A549 (cell line): ENCODE data around the gene TMEM40. TPM values are rescaled to one million over a fixed set of nuclear protein-coding genes. Genes with fewer than 3 reads are reported as not detected.

Experiments used
- ATAC-seq, 2 experiments: fragments of 200-7000 bp in 1 of 2; fragments of >200 bp in 1 of 2; cut with Nextera tagmentation in 1 of 2; cut with Tn5 transposase in 1 of 2; 3 replicates each; pipeline versions ENCODE4 v1.8.0 to v1.9.1; 2018 to 2020; ENCODE audit warnings: mild to moderate bottlenecking in 1 of 2, moderate library complexity in 1 of 2
- CTCF ChIA-PET: fragments of 300-600 bp; sonication (Branson Sonifier 250); formaldehyde crosslinking; extraction: SDS; loops from one replicate; lab custom pipeline; 2021; ENCODE audit warnings: antibody characterized with exemption, inconsistent platforms; lab: Yijun Ruan, JAX
- POLR2A ChIA-PET: fragments of 350-600 bp; formaldehyde crosslinking; extraction: SDS; loops from one replicate; lab custom pipeline; 2021; ENCODE audit warnings: antibody characterized with exemption, inconsistent platforms; lab: Yijun Ruan, JAX
- DNase-seq, 2 experiments: peaks; one replicate each; pipeline versions ENCODE4 v3.0.0 to v3.0.0-alpha.2; 2011 to 2016; ENCODE audit warnings: low read depth in 1 of 2, low spot score in 1 of 2
- FAIRE-seq: peaks from 2 replicates; lab custom pipeline; 2011; peaks lifted over from hg19 to GRCh38; lab: Jason Lieb, UNC
- H3K27ac ChIP-seq, 2 experiments: fragments of >200 bp; sonication (Bioruptor Twin); formaldehyde crosslinking; 3 replicates each; pipeline ENCODE4 v1.5.1; 2016 to 2017
- H3K4me1 ChIP-seq: fragments of >200 bp; sonication (Bioruptor Twin); formaldehyde crosslinking; 3 replicates; pipeline ENCODE4 v1.6.1; 2016
- H3K4me2 ChIP-seq: fragments of >200 bp; sonication (Bioruptor Twin); formaldehyde crosslinking; 3 replicates; pipeline ENCODE4 v1.6.1; 2016
- H3K4me3 ChIP-seq: fragments of >200 bp; sonication (Bioruptor Twin); formaldehyde crosslinking; 3 replicates; pipeline ENCODE4 v1.5.1; 2016
- H3K9me3 ChIP-seq: fragments of >200 bp; sonication (Bioruptor Twin); formaldehyde crosslinking; 3 replicates; pipeline ENCODE4 v1.6.1; 2016
- CBX2 ChIP-seq: fragments of 200-600 bp; sonication (generic); IDR thresholded peaks from 2 replicates; pipeline ENCODE4 v1.6.1; 2016; ENCODE audit warnings: low read depth, mild to moderate bottlenecking, borderline replicate concordance
- CEBPB ChIP-seq, 2 experiments: fragments of >200 bp in 1 of 2; sonication (Bioruptor Twin) in 1 of 2; formaldehyde crosslinking in 1 of 2; IDR thresholded peaks; 2 replicates each; pipeline ENCODE4 v1.6.1; 2012 to 2016
- EP300 ChIP-seq, 2 experiments: fragments of >200 bp; sonication (Bioruptor Twin); formaldehyde crosslinking; IDR thresholded peaks; 2 replicates in 1 of 2; 3 replicates in 1 of 2; pipeline ENCODE4 v1.6.1; 2016 to 2017
- FOSB ChIP-seq: fragments of 250-450 bp; sonication (Bioruptor Pico); IDR thresholded peaks from 2 replicates; pipeline ENCODE4 v1.5.0; 2020; ENCODE audit warnings: mild to moderate bottlenecking, moderate library complexity
- HDAC2 ChIP-seq: fragments of 200-600 bp; sonication (generic); IDR thresholded peaks from 2 replicates; pipeline ENCODE4 v1.6.1; 2016
- HES2 ChIP-seq: fragments of >200 bp; sonication (Bioruptor Twin); formaldehyde crosslinking; IDR thresholded peaks from 2 replicates; pipeline ENCODE4 v1.6.1; 2016
- HEYL ChIP-seq: fragments of 250-450 bp; sonication (Bioruptor Pico); IDR thresholded peaks from 2 replicates; pipeline ENCODE4 v1.8.0; 2021; ENCODE audit warnings: mild to moderate bottlenecking, moderate library complexity
- HOXA7 ChIP-seq: fragments of 250-450 bp; sonication (Bioruptor Pico); IDR thresholded peaks from 2 replicates; pipeline ENCODE4 v1.5.0; 2020; ENCODE audit warnings: mild to moderate bottlenecking, moderate library complexity
- HOXB13 ChIP-seq: fragments of 250-450 bp; sonication (Bioruptor Pico); IDR thresholded peaks from 2 replicates; pipeline ENCODE4 v1.5.0; 2020; ENCODE audit warnings: low read depth, mild to moderate bottlenecking, moderate library complexity
- JUN ChIP-seq, 2 experiments: fragments of >200 bp; sonication (Bioruptor Twin); formaldehyde crosslinking; IDR thresholded peaks; 2 replicates in 1 of 2; 3 replicates in 1 of 2; pipeline ENCODE4 v1.6.1; 2016 to 2017
- JUNB ChIP-seq: fragments of >200 bp; sonication (Bioruptor Twin); formaldehyde crosslinking; IDR thresholded peaks from 2 replicates; pipeline ENCODE4 v1.6.1; 2016
- KDM1A ChIP-seq: fragments of 200-600 bp; sonication (generic); IDR thresholded peaks from 2 replicates; pipeline ENCODE4 v1.6.1; 2016; ENCODE audit warnings: low read depth, mild to moderate bottlenecking
- MAFK ChIP-seq: fragments of 450-650 bp; IDR thresholded peaks from 2 replicates; pipeline ENCODE4 v1.6.1; 2014; ENCODE audit not compliant: partially characterized antibody
- MAX ChIP-seq: IDR thresholded peaks from 2 replicates; pipeline ENCODE4 v1.6.1; 2012
- NPAS2 ChIP-seq: fragments of 250-450 bp; sonication (Bioruptor Pico); IDR thresholded peaks from 2 replicates; pipeline ENCODE4 v1.8.0; 2022; ENCODE audit warnings: mild to moderate bottlenecking, moderate library complexity, borderline replicate concordance
- NR3C1 ChIP-seq: fragments of >200 bp; sonication (Bioruptor Twin); formaldehyde crosslinking; IDR thresholded peaks from 3 replicates; pipeline ENCODE4 v1.6.1; 2017
- POLR2A ChIP-seq: IDR thresholded peaks from 2 replicates; pipeline ENCODE4 v1.6.1; 2012; ENCODE audit warnings: mild to moderate bottlenecking, low read length
- POLR2AphosphoS2 ChIP-seq: conservative IDR thresholded peaks from 2 replicates; pipeline ENCODE4 v1.6.1; 2012; ENCODE audit warnings: low read length, improper control_type of control experiment, inconsistent platforms
- RAD21 ChIP-seq, 2 experiments: fragments of >200 bp in 1 of 2; sonication (Bioruptor Twin) in 1 of 2; formaldehyde crosslinking in 1 of 2; IDR thresholded peaks in 1 of 2; conservative IDR thresholded peaks in 1 of 2; 2 replicates in 1 of 2; 3 replicates in 1 of 2; pipeline ENCODE4 v1.6.1; 2012 to 2018; ENCODE audit warnings: inconsistent platforms in 1 of 2
- RARB ChIP-seq: fragments of 250-450 bp; sonication (Bioruptor Pico); IDR thresholded peaks from 2 replicates; pipeline ENCODE4 v1.8.0; 2021; ENCODE audit warnings: mild to moderate bottlenecking, moderate library complexity
- RFX5 ChIP-seq: fragments of 450-650 bp; IDR thresholded peaks from 2 replicates; pipeline ENCODE4 v1.7.1; 2014; ENCODE audit warnings: antibody characterized with exemption, mild to moderate bottlenecking, moderate library complexity
- RNF2 ChIP-seq: fragments of 200-600 bp; sonication (generic); IDR thresholded peaks from 2 replicates; pipeline ENCODE4 v1.6.1; 2016; ENCODE audit warnings: low read depth, mild to moderate bottlenecking, antibody characterized with exemption, moderate library complexity, borderline replicate concordance
- TFCP2L1 ChIP-seq: fragments of 250-450 bp; sonication (Bioruptor Pico); IDR thresholded peaks from 2 replicates; pipeline ENCODE4 v1.5.0; 2021; ENCODE audit warnings: mild to moderate bottlenecking
- TP53 ChIP-seq: fragments of 250-450 bp; sonication (Bioruptor Pico); IDR thresholded peaks from 2 replicates; pipeline ENCODE4 v1.5.0; 2021; ENCODE audit warnings: mild to moderate bottlenecking, moderate library complexity
- ZNF302 ChIP-seq: fragments of 250-450 bp; sonication (Bioruptor Pico); IDR thresholded peaks from 2 replicates; pipeline ENCODE4 v1.9.0; 2021; ENCODE audit warnings: inconsistent platforms, mild to moderate bottlenecking, moderate library complexity
- ZSCAN20 ChIP-seq: fragments of 250-450 bp; sonication (Bioruptor Pico); IDR thresholded peaks from 2 replicates; pipeline ENCODE4 v1.8.0; 2022; ENCODE audit warnings: mild to moderate bottlenecking, moderate library complexity
- WGBS: methylation state at CpG from one replicate; pipeline ENCODE4 v1.1.6; 2017; ENCODE audit errors: missing lambda C conversion rate; 5-methylcytosine and 5-hydroxymethylcytosine counted together
- polyA plus RNA-seq, 4 experiments: library from polyadenylated mRNA; depleted of rRNA in 3 of 4; stranded (reverse); fragments of >200 nt; fragmentation: RNase III in 1 of 4; extraction: RNeasy Plus Mini Kit Qiagen cat#74134 plus additional on column Dnase treatment in 1 of 4; gene quantifications; 2 replicates in 3 of 4; 3 replicates in 1 of 4; pipeline ENCODE4 v1.2.3, GENCODE V29; 2011 to 2017
- TF ChIP-seq, protein P1 (sequence below): fragments of 150-350 bp; IDR thresholded peaks from 2 replicates; pipeline ENCODE4 v1.6.1; 2014; ENCODE audit warnings: low read depth, mild to moderate bottlenecking, low read length
- TF ChIP-seq, protein P2 (sequence below): fragments of >200 bp; sonication (Bioruptor Twin); formaldehyde crosslinking; IDR thresholded peaks from 3 replicates; pipeline ENCODE4 v1.6.1; 2016
- TF ChIP-seq, protein P3 (sequence below): IDR thresholded peaks from 2 replicates; pipeline ENCODE4 v1.6.1; 2012; ENCODE audit warnings: low read depth, borderline replicate concordance

The TMEM40 gene
- polyA plus RNA-seq, 2 of the 4 experiments (the other 2 are of a cell fraction), result 0.13 to 0.18 TPM

DNA sequence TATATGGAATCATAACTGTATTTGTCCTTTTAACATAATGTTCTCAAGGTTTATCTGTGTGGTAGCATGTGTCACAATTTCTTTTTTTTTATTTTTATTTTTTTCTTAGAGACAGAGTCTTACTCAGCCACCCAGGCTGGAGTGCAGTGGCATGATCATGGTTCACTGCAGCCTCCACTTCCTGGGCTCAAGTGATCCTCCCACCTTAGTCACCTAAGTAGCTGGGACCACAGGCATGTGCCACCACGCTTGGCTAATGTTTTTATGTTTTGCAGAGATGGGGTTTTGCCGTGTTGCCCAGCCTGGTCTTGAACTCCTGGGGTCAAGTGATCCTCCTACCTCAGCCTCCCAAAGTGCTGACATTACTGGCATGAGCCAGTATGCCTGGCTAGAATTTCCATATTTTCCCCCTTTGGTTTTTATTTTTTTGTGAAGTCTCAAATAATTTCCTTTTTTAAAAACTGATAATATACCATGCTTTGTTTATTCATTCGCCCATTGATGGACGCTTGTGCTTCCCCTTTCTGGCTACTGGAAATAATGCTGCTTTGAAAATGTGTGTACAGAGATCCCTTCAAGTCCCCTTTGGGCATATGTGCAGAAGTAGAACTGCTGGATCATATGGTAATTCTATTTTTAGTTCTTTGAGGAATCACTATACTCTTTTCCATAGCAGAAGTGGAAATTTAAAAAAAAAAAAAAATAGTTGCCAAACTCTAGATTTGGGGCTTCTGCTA lies 28.4 kb downstream of the TMEM40 start:
- POLR2A ChIA-PET, result no interaction called here
- 42% methylated on average over 4 of the region's 4 CpGs for WGBS
- no peak for DNase-seq

DNA sequence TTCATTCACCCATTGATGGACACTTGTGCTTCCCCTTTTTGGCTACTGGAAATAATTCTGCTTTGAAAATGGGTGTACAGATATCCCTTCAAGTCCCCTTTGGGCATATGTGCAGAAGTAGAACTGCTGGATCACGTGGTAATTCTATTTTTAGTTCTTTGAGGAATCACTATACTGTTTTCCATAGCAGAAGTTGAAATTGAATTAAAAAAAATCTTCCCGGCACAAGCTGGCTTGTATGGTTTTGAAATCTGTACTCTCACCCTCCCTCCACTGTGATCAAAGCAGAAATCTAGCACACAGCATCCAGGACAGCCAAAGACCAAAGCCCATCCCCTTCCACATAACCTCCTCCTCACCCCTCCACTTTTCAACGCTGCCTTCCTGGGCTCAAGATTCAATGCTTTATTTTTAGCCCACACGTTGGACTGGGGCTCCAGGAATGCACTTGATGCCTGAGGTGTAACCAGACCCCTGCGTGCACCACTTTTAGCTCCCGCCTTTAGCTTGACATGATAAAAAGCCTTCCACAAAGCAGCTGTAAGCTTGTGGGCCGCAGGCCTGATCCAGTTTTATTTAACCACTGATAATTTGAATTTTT lies 29.9 kb downstream of the TMEM40 start:
- CTCF ChIA-PET, result interaction anchor here (1.3 to 2.9 kb wide), 3 partner anchors 9 to 113 kb away, joined by 3 to 13 read pairs (median 3); no protein-coding TSS in a partner anchor
- POLR2A ChIA-PET, result no interaction called here
- FAIRE-seq, result no peak
- no peaks in the 10 kb centered on the region for H3K9me3 ChIP-seq
- no peak for ATAC-seq
- TF ChIP-seq RNF2, result no peak
- TF ChIP-seq NPAS2, result no peak
- TF ChIP-seq HOXB13 (CRISPR knock-in tag), result no peak
- TF ChIP-seq CEBPB (IDR thresholded peaks at IDR 0.05), result no peak
- no peak for TF ChIP-seq MAX
- TF ChIP-seq POLR2AphosphoS2, result no peak
- TF ChIP-seq TP53 (CRISPR knock-in tag), result no peak
- TF ChIP-seq HES2, result no peak
- no peak for TF ChIP-seq ZNF302 (CRISPR knock-in tag)
- TF ChIP-seq, protein P1, sequence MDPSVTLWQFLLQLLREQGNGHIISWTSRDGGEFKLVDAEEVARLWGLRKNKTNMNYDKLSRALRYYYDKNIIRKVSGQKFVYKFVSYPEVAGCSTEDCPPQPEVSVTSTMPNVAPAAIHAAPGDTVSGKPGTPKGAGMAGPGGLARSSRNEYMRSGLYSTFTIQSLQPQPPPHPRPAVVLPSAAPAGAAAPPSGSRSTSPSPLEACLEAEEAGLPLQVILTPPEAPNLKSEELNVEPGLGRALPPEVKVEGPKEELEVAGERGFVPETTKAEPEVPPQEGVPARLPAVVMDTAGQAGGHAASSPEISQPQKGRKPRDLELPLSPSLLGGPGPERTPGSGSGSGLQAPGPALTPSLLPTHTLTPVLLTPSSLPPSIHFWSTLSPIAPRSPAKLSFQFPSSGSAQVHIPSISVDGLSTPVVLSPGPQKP, result no peak
- TF ChIP-seq EP300 (IDR thresholded peaks at IDR 0.05), result no peak
- TF ChIP-seq KDM1A, result no peak
- no peak for TF ChIP-seq HEYL (CRISPR knock-in tag)
- TF ChIP-seq, protein P2, sequence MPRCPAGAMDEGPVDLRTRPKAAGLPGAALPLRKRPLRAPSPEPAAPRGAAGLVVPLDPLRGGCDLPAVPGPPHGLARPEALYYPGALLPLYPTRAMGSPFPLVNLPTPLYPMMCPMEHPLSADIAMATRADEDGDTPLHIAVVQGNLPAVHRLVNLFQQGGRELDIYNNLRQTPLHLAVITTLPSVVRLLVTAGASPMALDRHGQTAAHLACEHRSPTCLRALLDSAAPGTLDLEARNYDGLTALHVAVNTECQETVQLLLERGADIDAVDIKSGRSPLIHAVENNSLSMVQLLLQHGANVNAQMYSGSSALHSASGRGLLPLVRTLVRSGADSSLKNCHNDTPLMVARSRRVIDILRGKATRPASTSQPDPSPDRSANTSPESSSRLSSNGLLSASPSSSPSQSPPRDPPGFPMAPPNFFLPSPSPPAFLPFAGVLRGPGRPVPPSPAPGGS, result no peak
- no peak overlapping the region for H3K27ac ChIP-seq
- no peak overlapping the region for H3K4me3 ChIP-seq
- no peak for DNase-seq
- 63% methylated on average over 7 of the region's 7 CpGs for WGBS
- no peak overlapping the region for H3K4me2 ChIP-seq
- H3K4me1 ChIP-seq, result no peaks in the 10 kb centered on the region

More for the DNA sequence above, 28.4 kb downstream of the TMEM40 start:
- no peak for ATAC-seq
- FAIRE-seq, result no peak
- no peak overlapping the region for H3K27ac ChIP-seq
- TF ChIP-seq JUN (IDR thresholded peaks at IDR 0.05), result no peak
- TF ChIP-seq HOXA7, result no peak
- TF ChIP-seq TFCP2L1 (CRISPR knock-in tag), result no peak
- no peak for TF ChIP-seq MAFK
- no peak for TF ChIP-seq JUNB
- TF ChIP-seq RARB (CRISPR knock-in tag), result no peak
- no peak for TF ChIP-seq ZSCAN20 (CRISPR knock-in tag)
- TF ChIP-seq RAD21 (conservative IDR thresholded peaks at IDR 0.05 in 1 of 2, IDR thresholded peaks at IDR 0.05 in 1 of 2), result no peak
- TF ChIP-seq, protein P1, result no peak
- TF ChIP-seq CBX2, result no peak
- TF ChIP-seq, protein P3, sequence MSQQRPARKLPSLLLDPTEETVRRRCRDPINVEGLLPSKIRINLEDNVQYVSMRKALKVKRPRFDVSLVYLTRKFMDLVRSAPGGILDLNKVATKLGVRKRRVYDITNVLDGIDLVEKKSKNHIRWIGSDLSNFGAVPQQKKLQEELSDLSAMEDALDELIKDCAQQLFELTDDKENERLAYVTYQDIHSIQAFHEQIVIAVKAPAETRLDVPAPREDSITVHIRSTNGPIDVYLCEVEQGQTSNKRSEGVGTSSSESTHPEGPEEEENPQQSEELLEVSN, result no peak
- no peak for TF ChIP-seq POLR2A
- TF ChIP-seq FOSB (CRISPR knock-in tag), result no peak
- no peak for TF ChIP-seq POLR2AphosphoS2
- no peak for TF ChIP-seq HDAC2
- no peak for TF ChIP-seq NR3C1
- no peak for TF ChIP-seq RFX5
- TF ChIP-seq, all 56 proteins: peak for 0
- CTCF ChIA-PET, result interaction anchor here (0.6 to 2.9 kb wide), 4 partner anchors 10 to 595 kb away, joined by 3 to 13 read pairs (median 3); no protein-coding TSS in a partner anchor
- Histone ChIP-seq H3K4me1 (no peaks in the 10 kb centered on the region), H3K9me3 (no peaks in the 10 kb centered on the region), H3K4me2 (no peak overlapping the region), H3K4me3 (no peak overlapping the region)
